Activated CD4-positive, alpha-beta T cell treated with anti-CD3 and anti-CD28 coated beads, Interleukin-10, Interleukin-2, amounts not matched to agents 100 ng/mL and 50 ng/mL, durations not matched to agents 16 hours and 8 hours (primary cell): Measurements from ENCODE around the gene CDH22.

Experiments used
- DNase-seq: peaks from one replicate; pipeline ENCODE4 v3.0.0-alpha.2; 2020

Gene CDH22

DNA sequence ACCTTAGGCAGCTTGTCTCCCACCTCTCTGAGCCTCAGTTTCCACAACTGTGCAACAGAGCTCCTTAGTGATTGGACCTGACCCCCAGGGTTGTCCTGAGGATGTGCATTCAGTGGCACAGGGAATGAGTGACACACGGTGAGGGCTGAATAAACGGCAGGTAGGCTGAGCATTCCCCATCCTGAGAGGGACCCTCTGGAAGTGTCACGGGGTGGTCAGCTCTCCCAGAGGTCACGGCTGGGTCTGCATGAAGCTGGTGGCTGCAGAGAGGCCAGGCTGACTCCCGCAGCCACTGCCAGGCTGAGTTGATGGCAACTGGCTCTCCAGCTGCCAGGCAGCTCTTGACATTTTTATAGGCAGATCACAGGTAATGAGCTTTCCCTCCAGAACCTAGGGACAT, 147.6 kb downstream of the CDH22 start:
- no peak for DNase-seq

GRCh38 chr20:46159101-46159897, 149.0 kb downstream of the CDH22 start:
- DNase-seq = peak; percentile 15

- DNase-seq = no peak
These were observed 149.8 kb downstream of the CDH22 start for GRCh38 chr20:46158476-46158987.

DNA sequence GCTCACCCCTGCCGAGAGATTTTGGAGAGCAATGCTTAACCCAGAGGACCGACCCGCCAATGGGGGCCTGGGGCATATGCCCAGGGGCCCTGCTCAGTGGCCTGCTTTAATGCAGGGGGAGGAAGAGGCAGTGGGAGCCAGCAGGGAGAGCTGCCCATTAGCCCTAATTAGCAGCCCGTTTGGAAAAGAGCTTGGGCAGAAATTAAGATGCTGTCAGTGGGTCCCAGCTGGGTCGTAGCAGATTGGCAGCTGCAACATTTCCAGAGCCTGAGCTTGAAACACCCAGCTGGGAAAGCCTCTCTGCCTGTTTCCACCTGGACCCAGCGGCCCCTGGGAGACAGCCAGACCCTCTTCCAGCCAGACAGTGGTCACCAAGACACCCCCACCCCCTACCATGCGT, 150.7 kb downstream of the CDH22 start:
- DNase-seq = no peak

DNA sequence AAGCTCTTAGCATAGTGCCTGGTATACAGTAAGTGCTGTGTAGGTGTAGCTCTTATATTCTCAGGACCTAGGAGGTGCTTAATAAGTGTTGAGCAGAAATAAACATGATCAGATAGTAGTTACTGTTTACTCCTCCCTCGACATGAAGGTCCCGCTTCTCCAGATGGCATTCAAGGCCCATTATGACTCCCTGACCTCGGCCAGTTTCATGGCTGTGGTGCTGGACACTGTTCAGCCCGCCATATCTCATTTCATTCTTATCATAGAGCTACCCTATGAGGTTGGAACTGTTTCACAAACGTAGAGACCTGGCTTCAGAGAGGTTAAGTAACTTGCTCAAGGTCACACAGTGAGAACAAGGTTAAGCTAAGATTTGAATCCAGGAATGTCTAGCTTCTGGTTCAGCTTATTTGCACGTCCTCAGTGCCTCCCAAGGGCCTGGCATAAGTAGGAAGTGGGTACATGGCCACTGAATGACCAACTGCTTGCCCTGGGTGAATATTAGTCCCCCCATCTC, 151.2 kb downstream of the CDH22 start:
- DNase-seq = no peak

- DNase-seq = no peak
These were observed 152.2 kb downstream of the CDH22 start for GRCh38 chr20:46156065-46156464.

DNA sequence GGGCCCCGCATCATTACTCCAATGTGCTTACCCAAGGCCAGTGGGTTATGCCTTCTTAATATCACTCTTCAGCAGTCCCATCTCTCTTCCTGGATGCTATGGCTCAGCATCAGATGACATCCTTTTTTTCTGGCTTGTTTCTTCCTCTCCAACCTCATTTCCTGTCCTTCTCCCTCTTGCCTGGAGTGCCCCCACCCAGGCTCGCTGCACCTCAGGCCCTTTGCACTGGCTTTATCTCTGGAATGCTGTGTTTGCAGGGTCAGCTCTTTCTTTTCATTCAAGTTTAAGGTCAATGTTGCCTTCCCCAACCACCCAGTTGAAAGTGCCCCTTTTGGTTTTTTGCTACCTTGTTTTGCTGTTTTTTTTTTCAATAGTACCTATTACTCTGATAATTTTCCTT, 153.5 kb downstream of the CDH22 start:
- no peak for DNase-seq

DNA sequence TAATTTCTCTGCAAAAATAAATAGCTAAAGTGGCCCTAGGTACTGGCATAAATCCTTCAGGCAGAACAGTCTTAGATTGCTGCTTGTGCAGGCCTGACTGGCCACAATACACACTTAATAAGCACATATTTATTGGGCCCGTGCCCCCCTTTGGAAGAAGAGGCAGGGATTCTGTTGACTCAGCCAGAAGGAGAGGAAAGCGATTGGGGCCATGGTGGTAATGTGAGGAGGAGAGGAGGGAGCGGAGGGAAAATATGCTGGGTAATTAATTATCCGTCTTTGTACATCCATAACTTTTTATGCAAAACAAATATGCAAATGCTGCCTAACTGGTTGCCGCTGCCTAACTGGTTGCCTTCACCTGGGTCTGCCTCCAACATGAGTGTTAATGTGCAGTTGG, 154.0 kb downstream of the CDH22 start:
- DNase-seq = no peak

GRCh38 chr20:46152824-46153586, 155.3 kb downstream of the CDH22 start:
- DNase-seq = no peak

GRCh38 chr20:46151936-46152335, 156.4 kb downstream of the CDH22 start:
- peak; percentile 16 for DNase-seq

- DNase-seq = no peak
These were observed 157.4 kb downstream of the CDH22 start for GRCh38 chr20:46150943-46151342.

- no peak for DNase-seq
These were observed 159.7 kb downstream of the CDH22 start for GRCh38 chr20:46148313-46149208.

GRCh38 chr20:46145713-46146112, 162.6 kb downstream of the CDH22 start:
- no peak for DNase-seq

DNA sequence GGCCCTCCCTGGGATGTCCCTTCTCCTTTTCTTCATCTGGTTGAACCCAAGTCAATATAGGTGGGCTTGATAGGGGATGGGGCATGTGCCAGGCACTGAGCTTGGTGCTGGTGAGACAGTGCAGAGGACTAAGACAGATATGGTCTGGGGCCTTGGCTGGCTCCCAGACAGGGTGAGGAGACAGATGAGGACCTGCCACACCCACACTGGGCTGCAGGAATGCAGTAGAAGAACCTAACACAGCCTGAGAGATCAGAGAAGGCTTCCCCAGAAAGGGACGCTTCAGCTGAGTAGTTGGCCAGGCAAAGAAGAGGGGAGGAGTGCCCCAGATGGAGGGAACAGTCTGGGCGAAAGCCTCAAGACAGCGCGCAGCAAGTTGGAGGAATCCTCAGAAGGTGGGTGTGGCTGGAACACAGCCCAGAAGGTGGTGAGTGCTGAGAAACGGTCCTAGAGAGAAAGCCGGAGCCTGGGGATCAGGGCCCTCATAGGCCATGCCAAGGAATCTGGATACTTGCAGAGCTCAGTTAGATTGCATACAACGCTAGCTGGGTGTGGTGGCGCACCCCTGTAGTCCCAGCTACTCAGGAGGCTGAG, 163.8 kb downstream of the CDH22 start:
- no peak for DNase-seq

DNA sequence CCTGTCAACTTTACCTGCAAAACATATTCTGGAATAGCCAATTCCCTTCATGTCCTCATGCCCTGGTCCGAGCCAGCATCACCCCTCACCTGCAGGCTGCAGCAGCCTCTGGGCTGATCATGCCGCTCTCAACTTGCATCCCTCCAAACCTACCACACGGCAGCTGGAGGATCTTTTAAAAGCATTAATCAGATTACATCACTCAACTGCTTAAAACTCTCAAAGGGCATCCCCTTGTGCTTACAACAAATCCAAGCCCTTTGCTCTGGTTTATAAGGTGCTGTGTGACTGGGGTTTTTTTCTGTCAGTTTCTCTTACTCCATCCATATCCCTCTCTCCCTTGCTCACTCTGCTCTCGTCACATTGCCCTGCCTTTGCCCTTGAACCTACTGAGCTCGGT, 166.2 kb downstream of the CDH22 start:
- no peak for DNase-seq

- DNase-seq = no peak
These were observed 168.3 kb downstream of the CDH22 start for GRCh38 chr20:46139908-46140482.

DNA sequence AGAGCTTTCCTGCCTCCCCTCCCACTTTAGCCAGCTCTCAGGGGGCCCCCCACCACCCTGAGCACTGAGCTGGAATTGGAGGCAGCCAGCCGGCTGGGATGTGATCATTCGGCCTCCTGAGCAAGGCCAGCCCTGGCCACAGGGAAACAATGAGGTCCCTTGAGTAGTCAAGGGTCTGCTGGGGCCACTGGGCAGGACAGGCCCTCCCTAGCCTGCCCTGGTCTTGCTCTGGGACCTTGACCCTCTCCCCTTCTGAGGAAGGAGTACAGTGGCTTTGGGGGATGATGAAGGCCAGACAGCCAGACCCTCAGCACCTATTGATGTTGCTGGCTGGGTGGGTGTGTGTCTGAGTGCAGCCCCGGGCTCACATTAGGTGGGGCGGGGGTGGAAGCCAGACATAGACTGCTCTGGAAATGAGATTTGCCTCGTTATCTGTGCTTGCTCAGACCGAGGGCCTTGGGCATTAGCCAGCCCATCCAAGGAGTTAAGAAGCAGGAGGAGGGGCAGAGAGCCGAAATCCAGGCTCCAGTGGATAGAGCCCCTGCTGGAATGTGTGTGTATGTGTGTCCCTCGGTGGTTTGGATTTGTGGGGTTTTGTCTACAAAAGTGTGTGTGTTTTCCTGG, 168.9 kb downstream of the CDH22 start:
- DNase-seq = no peak

GRCh38 chr20:46137816-46138215, 170.5 kb downstream of the CDH22 start:
- no peak for DNase-seq

GRCh38 chr20:46135856-46136633, 172.3 kb downstream of the CDH22 start:
- no peak for DNase-seq

DNA sequence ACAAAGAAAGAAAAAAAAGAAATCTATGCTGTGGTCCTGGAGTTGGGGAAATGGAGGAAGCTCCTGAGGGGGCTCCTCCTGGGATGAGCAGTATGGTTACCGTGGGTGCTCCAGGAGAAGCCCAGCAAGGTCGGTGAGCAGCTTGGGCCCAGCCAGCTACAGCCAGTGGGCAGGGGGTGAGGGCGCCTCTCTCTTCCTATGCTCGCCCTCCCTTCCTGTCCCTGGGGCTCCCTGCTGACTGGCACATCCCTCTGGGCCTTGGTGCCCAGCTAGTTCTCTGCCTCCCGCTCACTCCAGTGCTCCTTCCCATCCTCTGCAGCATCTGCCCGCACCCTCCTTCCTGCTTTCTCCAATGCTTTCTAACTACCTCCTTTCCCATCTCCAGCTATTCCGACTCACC, 173.6 kb downstream of the CDH22 start:
- DNase-seq = no peak
